LNCaP clone FGC (cell line): ENCODE measurements around the gene SSPN.

Source experiments
- DNase-seq: peaks from one replicate; pipeline ENCODE4 v3.0.0-alpha.2; 2011; ENCODE audit warnings: low read depth
- H3K4me3 ChIP-seq: 2 replicates; pipeline ENCODE4 v1.5.1; 2011; ENCODE audit warnings: mild to moderate bottlenecking, low read depth, low read length, control low read depth
- TF ChIP-seq, protein P1 (sequence below): IDR thresholded peaks from 2 replicates; pipeline ENCODE4 v1.5.1; 2012; ENCODE audit warnings: mild to moderate bottlenecking; ENCODE audit not compliant: control insufficient read depth, insufficient read depth; ENCODE audit errors: extremely low read depth

SSPN gene

GRCh38 chr12:26275313-26276131 lies 80.1 kb downstream of the SSPN start:
- no peak overlapping the region for H3K4me3 ChIP-seq
- no peak for DNase-seq
- TF ChIP-seq, protein P1, sequence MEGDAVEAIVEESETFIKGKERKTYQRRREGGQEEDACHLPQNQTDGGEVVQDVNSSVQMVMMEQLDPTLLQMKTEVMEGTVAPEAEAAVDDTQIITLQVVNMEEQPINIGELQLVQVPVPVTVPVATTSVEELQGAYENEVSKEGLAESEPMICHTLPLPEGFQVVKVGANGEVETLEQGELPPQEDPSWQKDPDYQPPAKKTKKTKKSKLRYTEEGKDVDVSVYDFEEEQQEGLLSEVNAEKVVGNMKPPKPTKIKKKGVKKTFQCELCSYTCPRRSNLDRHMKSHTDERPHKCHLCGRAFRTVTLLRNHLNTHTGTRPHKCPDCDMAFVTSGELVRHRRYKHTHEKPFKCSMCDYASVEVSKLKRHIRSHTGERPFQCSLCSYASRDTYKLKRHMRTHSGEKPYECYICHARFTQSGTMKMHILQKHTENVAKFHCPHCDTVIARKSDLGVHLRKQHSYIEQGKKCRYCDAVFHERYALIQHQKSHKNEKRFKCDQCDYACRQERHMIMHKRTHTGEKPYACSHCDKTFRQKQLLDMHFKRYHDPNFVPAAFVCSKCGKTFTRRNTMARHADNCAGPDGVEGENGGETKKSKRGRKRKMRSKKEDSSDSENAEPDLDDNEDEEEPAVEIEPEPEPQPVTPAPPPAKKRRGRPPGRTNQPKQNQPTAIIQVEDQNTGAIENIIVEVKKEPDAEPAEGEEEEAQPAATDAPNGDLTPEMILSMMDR, result no peak

DNA sequence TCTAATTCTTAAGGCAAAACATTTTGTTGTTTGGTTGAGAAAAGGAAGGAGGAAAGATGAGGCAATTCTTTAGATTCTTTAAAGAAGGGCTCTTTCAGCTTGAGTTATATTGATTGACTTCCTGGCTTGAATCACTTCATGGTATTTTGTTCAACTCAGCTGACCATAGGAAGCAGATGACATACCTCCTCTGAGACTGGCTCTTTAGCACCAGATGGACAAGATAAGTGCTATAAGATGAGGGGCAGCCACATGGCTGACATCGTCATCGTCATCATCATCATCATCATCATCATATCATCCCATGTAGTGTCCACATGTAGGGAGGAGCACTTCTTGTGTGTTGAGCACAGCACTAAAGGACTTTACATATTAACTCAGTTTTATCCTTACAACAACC lies 81.3 kb downstream of the SSPN start:
- DNase-seq, result no peak
- no peak overlapping the region for H3K4me3 ChIP-seq
- TF ChIP-seq, protein P1, result no peak

- no peak overlapping the region for H3K4me3 ChIP-seq
- no peak for DNase-seq
Measured at GRCh38 chr12:26277506-26278246, 82.3 kb downstream of the SSPN start.

DNA sequence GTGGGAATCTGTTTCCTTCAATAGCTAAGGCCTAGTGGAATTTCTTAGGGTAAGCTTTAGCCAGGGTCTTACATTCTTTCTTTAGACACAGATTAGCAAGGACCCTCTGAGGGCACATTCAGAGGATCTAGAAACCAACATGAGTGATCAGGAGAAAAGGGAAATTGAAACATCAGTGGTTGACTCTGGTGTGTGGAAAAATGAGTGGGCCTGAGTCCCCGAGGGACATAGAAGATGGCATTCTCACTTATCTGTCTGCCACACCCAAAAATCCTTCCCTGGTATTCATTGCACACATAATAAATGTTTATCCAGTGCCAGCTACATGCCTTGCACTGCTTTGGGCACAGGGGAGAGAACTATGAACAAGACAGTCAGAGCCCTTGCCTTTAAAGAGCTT lies 82.9 kb downstream of the SSPN start:
- H3K4me3 ChIP-seq, result no peak overlapping the region
- TF ChIP-seq, protein P1, result no peak
- no peak for DNase-seq

More at GRCh38 chr12:26277506-26278246, 82.3 kb downstream of the SSPN start:
- TF ChIP-seq, protein P1, result no peak

GRCh38 chr12:26278666-26279065 lies 83.3 kb downstream of the SSPN start:
- DNase-seq, result no peak
- TF ChIP-seq, protein P1, result no peak

GRCh38 chr12:26279091-26279490 lies 83.7 kb downstream of the SSPN start:
- TF ChIP-seq, protein P1, result no peak
- DNase-seq, result no peak
- H3K4me3 ChIP-seq, result no peak overlapping the region

More at GRCh38 chr12:26278666-26279065, 83.3 kb downstream of the SSPN start:
- no peak overlapping the region for H3K4me3 ChIP-seq

DNA sequence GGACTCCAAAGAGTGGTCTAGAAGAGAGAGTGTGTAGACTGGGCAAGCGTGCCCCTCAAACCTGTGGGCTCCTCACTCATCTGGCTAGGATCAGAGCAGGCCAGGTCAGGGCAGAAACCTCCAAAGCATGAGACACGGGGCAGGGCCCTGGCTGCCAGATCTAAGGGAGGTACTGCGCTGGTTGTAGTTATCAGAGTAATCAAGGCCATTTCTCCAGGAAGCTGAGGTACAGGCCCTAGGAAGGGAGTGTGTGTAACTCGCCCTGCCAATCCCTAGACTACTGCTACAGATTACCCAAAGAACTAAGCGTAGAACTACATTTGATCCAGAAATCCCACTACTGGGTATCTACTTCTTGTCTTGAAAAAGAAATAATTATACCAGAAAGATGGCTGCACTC lies 84.5 kb downstream of the SSPN start:
- TF ChIP-seq, protein P1, result no peak
- H3K4me3 ChIP-seq, result no peak overlapping the region
- no peak for DNase-seq
